ENCODE results near the gene GPN1.
"Not testable (repeated sequence)": the region's sequence is repeated elsewhere in the genome, so short reads cannot be mapped to it uniquely, and the experiment has no call there.

The GPN1 gene

GRCh38 chr2:27627963-27628766, 685 bp upstream of the GPN1 start:
- no peak for DNase-seq (ENCODE audit: low read depth in 2 of 2)

GRCh38 chr2:27630257-27630656, 1.4 kb downstream of the GPN1 start:
- DNase-seq (ENCODE audit: low read depth in 2 of 2), result not testable (repeated sequence)

- no peak for DNase-seq (ENCODE audit: low read depth in 2 of 2)
These were observed 5.4 kb downstream of the GPN1 start for GRCh38 chr2:27634291-27634690.

GRCh38 chr2:27636766-27637165, 7.9 kb downstream of the GPN1 start:
- DNase-seq (ENCODE audit: low read depth in 2 of 2), result no peak

- no peak for DNase-seq (ENCODE audit: low read depth in 2 of 2)
These were observed 9.3 kb downstream of the GPN1 start for GRCh38 chr2:27638037-27638637.

- DNase-seq (ENCODE audit: low read depth in 2 of 2), result no peak
These were observed 9.9 kb downstream of the GPN1 start for GRCh38 chr2:27638709-27639108.

- no peak for DNase-seq (ENCODE audit: low read depth in 2 of 2)
These were observed 11.9 kb downstream of the GPN1 start for GRCh38 chr2:27640722-27641245.

- DNase-seq (ENCODE audit: low read depth in 2 of 2), result no peak
These were observed 16.3 kb downstream of the GPN1 start for GRCh38 chr2:27645197-27645596.

- no peak for DNase-seq (ENCODE audit: low read depth in 2 of 2)
These were observed 18.4 kb downstream of the GPN1 start for GRCh38 chr2:27647289-27647688.

- DNase-seq (ENCODE audit: low read depth in 2 of 2), result no peak
These were observed 18.9 kb downstream of the GPN1 start for GRCh38 chr2:27647737-27648136.

GRCh38 chr2:27651056-27651455, 22.2 kb downstream of the GPN1 start:
- no peak for DNase-seq (ENCODE audit: low read depth in 2 of 2)

GRCh38 chr2:27652341-27652740, 23.5 kb downstream of the GPN1 start:
- no peak for DNase-seq (ENCODE audit: low read depth in 2 of 2)

- DNase-seq (ENCODE audit: low read depth in 2 of 2), result no peak
These were observed 23.9 kb downstream of the GPN1 start for GRCh38 chr2:27652790-27653189.

- DNase-seq (ENCODE audit: low read depth in 2 of 2), result no peak
These were observed 24.5 kb downstream of the GPN1 start for GRCh38 chr2:27653397-27653796.

GRCh38 chr2:27655155-27655951, 26.5 kb downstream of the GPN1 start:
- DNase-seq (ENCODE audit: low read depth in 2 of 2), result no peak

GRCh38 chr2:27661371-27661770, 32.5 kb downstream of the GPN1 start:
- no peak for DNase-seq (ENCODE audit: low read depth in 2 of 2)

- DNase-seq (ENCODE audit: low read depth in 2 of 2), result peak; percentile 38 to 56
These were observed 34.7 kb downstream of the GPN1 start, which contains the start of the genes SLC4A1AP and SUPT7L for GRCh38 chr2:27663285-27664153. SLC4A1AP (plus strand) TSS chr2:27663889; CDS start chr2:27663915, 26 bp downstream. SUPT7L (minus strand) TSS chr2:27663614; CDS start chr2:27662192, 1,422 bp downstream.

- DNase-seq (ENCODE audit: low read depth in 2 of 2), result no peak
These were observed 35.3 kb downstream of the GPN1 start for GRCh38 chr2:27664154-27664574.

GRCh38 chr2:27664622-27665363, 35.9 kb downstream of the GPN1 start:
- no peak for DNase-seq (ENCODE audit: low read depth in 2 of 2)

GRCh38 chr2:27667446-27667845, 38.6 kb downstream of the GPN1 start:
- DNase-seq (ENCODE audit: low read depth in 2 of 2), result no peak
